ENCODE measurements around the gene EIPR1.
A peak's percentile ranks its signal among the peaks of the same experiment; 100 is the strongest.

EIPR1 gene

GRCh38 chr2:3354986-3355385, 22.6 kb downstream of the EIPR1 start:
- Histone ChIP-seq H3K27me3 (ENCODE audit: control insufficient read depth, insufficient read depth, low read length) (no peaks in the 10 kb centered on the region), H3K36me3 (ENCODE audit: insufficient read depth, low read length) (peaks cover 14% of the 10 kb centered on the region), H3K4me2 (ENCODE audit: low read length) (no peak overlapping the region), H3K9me3 (replicated peaks; ENCODE audit: low read length) (no peaks in the 10 kb centered on the region), H3K4me3 (ENCODE audit: low read length) (no peak overlapping the region), H3K4me1 (ENCODE audit: control insufficient read depth, insufficient read depth, low read length) (no peaks in the 10 kb centered on the region), H3K9ac (ENCODE audit: low read depth, low read length) (no peak overlapping the region)

DNA sequence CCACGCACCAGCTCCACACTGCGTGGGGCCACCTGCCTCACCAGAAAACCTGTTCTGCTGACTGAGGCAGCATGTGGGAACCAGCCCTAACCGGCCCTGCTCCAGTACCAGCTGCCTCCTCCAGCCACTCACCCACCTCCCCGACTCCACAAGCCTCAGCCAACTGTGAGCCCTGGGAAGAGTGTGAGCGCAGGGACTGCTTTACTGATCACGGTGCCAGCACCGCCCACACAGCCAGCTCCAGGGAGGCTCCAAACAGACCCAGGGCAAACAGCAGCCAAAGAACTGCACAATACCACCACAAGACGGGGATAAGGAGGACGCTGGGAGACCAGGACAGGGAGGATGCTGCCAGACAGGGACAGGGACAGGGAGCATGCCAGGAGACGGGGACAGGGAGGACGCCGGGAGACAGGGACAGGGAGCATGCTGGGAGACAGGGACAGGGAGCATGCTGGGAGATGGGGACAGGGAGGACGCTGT, 28.4 kb downstream of the EIPR1 start:
- Histone ChIP-seq H3K27me3 (ENCODE audit: control insufficient read depth, insufficient read depth, low read length) (no peaks in the 10 kb centered on the region), H3K4me1 (ENCODE audit: control insufficient read depth, insufficient read depth, low read length) (peaks cover 7% of the 10 kb centered on the region), H3K4me2 (ENCODE audit: low read length) (peak overlapping the region; percentile 72), H3K4me3 (ENCODE audit: low read length) (peak overlapping the region; percentile 53), H3K36me3 (ENCODE audit: insufficient read depth, low read length) (peaks cover 12% of the 10 kb centered on the region), H3K9me3 (replicated peaks; ENCODE audit: low read length) (no peaks in the 10 kb centered on the region), H3K9ac (ENCODE audit: low read depth, low read length) (peak overlapping the region; percentile 25)

- H3K36me3 ChIP-seq (ENCODE audit: insufficient read depth, low read length) = peaks cover 8% of the 10 kb centered on the region
- no peaks in the 10 kb centered on the region for H3K9me3 ChIP-seq (replicated peaks; ENCODE audit: low read length)
- no peak overlapping the region for H3K4me3 ChIP-seq (ENCODE audit: low read length)
- peak overlapping the region; percentile 72 for H3K4me2 ChIP-seq (ENCODE audit: low read length)
- peaks cover 7% of the 10 kb centered on the region for H3K4me1 ChIP-seq (ENCODE audit: control insufficient read depth, insufficient read depth, low read length)
- peak overlapping the region; percentile 25 for H3K9ac ChIP-seq (ENCODE audit: low read depth, low read length)
- no peaks in the 10 kb centered on the region for H3K27me3 ChIP-seq (ENCODE audit: control insufficient read depth, insufficient read depth, low read length)
These were observed 28.9 kb downstream of the EIPR1 start for GRCh38 chr2:3348767-3349166.

- Histone ChIP-seq H3K4me3 (ENCODE audit: low read length) (no peak overlapping the region), H3K9ac (ENCODE audit: low read depth, low read length) (no peak overlapping the region), H3K4me1 (ENCODE audit: control insufficient read depth, insufficient read depth, low read length) (peaks cover 7% of the 10 kb centered on the region), H3K9me3 (replicated peaks; ENCODE audit: low read length) (no peaks in the 10 kb centered on the region), H3K27me3 (ENCODE audit: control insufficient read depth, insufficient read depth, low read length) (no peaks in the 10 kb centered on the region), H3K4me2 (ENCODE audit: low read length) (no peak overlapping the region), H3K36me3 (ENCODE audit: insufficient read depth, low read length) (no peaks in the 10 kb centered on the region)
These were observed 32.0 kb downstream of the EIPR1 start for GRCh38 chr2:3345621-3346020.

DNA sequence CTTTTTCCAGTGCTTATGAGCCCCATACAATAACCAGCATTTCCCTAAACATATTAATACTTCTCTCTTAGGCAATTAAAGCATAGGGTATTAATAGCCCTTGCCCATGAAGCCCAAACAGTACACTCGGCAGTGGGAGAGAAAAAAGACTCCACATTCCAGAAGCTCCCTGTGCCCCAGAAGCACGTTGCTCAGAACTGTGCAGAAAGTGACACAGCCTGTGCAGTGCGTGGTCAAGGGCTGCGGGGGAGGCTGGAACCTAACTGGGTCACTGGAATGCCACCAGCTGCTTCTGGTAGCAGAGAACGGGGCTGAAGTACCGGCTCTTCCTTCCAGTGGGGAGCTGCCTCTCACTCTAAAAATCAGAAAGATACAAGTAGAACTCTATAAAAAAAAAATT, 32.7 kb downstream of the EIPR1 start:
- Histone ChIP-seq H3K36me3 (ENCODE audit: insufficient read depth, low read length) (no peaks in the 10 kb centered on the region), H3K4me2 (ENCODE audit: low read length) (no peak overlapping the region), H3K4me1 (ENCODE audit: control insufficient read depth, insufficient read depth, low read length) (peaks cover 7% of the 10 kb centered on the region)

GRCh38 chr2:3343012-3343411, 34.6 kb downstream of the EIPR1 start:
- no peaks in the 10 kb centered on the region for H3K36me3 ChIP-seq (ENCODE audit: insufficient read depth, low read length)
- no peaks in the 10 kb centered on the region for H3K4me1 ChIP-seq (ENCODE audit: control insufficient read depth, insufficient read depth, low read length)
- H3K4me2 ChIP-seq (ENCODE audit: low read length) = no peak overlapping the region
- no peak overlapping the region for H3K9ac ChIP-seq (ENCODE audit: low read depth, low read length)
- no peaks in the 10 kb centered on the region for H3K27me3 ChIP-seq (ENCODE audit: control insufficient read depth, insufficient read depth, low read length)
- no peak overlapping the region for H3K4me3 ChIP-seq (ENCODE audit: low read length)
- no peaks in the 10 kb centered on the region for H3K9me3 ChIP-seq (replicated peaks; ENCODE audit: low read length)

More for the DNA sequence above, 32.7 kb downstream of the EIPR1 start:
- Histone ChIP-seq H3K27me3 (ENCODE audit: control insufficient read depth, insufficient read depth, low read length) (no peaks in the 10 kb centered on the region), H3K4me3 (ENCODE audit: low read length) (no peak overlapping the region), H3K9ac (ENCODE audit: low read depth, low read length) (no peak overlapping the region), H3K9me3 (replicated peaks; ENCODE audit: low read length) (no peaks in the 10 kb centered on the region)

DNA sequence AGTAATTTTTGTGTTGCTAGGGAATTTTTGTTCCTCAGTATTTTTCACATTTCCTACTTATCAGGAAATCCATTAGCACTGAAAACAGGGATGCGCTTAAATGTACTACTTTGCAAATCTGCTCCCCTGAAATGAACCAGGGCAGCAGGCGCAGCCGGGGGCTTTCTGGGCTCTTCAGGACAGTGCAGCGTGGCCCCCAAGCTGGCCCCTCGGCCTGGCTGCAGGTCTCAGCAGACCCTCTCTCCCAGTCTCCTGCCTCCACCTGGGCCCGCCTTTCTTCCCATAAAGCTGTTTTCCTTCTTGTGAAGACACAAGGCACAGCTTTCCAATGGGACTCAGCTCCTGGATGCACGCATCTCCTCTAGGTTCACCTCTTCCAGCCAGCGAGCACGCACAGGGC, 35.3 kb downstream of the EIPR1 start:
- no peaks in the 10 kb centered on the region for H3K4me1 ChIP-seq (ENCODE audit: control insufficient read depth, insufficient read depth, low read length)
- no peaks in the 10 kb centered on the region for H3K9me3 ChIP-seq (replicated peaks; ENCODE audit: low read length)
- no peaks in the 10 kb centered on the region for H3K27me3 ChIP-seq (ENCODE audit: control insufficient read depth, insufficient read depth, low read length)
- H3K9ac ChIP-seq (ENCODE audit: low read depth, low read length) = no peak overlapping the region
- no peak overlapping the region for H3K4me2 ChIP-seq (ENCODE audit: low read length)
- H3K4me3 ChIP-seq (ENCODE audit: low read length) = no peak overlapping the region
- peaks cover 5% of the 10 kb centered on the region for H3K36me3 ChIP-seq (ENCODE audit: insufficient read depth, low read length)

GRCh38 chr2:3341336-3341735, 36.3 kb downstream of the EIPR1 start:
- Histone ChIP-seq H3K4me3 (ENCODE audit: low read length) (no peak overlapping the region), H3K9ac (ENCODE audit: low read depth, low read length) (no peak overlapping the region), H3K36me3 (ENCODE audit: insufficient read depth, low read length) (peaks cover 6% of the 10 kb centered on the region), H3K27me3 (ENCODE audit: control insufficient read depth, insufficient read depth, low read length) (no peaks in the 10 kb centered on the region), H3K4me2 (ENCODE audit: low read length) (no peak overlapping the region), H3K9me3 (replicated peaks; ENCODE audit: low read length) (no peaks in the 10 kb centered on the region), H3K4me1 (ENCODE audit: control insufficient read depth, insufficient read depth, low read length) (no peaks in the 10 kb centered on the region)

- Histone ChIP-seq H3K4me3 (ENCODE audit: low read length) (no peak overlapping the region), H3K4me2 (ENCODE audit: low read length) (no peak overlapping the region)
These were observed 37.5 kb downstream of the EIPR1 start for GRCh38 chr2:3340144-3340543.

GRCh38 chr2:3338340-3338739, 39.3 kb downstream of the EIPR1 start:
- peaks cover 15% of the 10 kb centered on the region for H3K36me3 ChIP-seq (ENCODE audit: insufficient read depth, low read length)
- no peaks in the 10 kb centered on the region for H3K27me3 ChIP-seq (ENCODE audit: control insufficient read depth, insufficient read depth, low read length)
- no peaks in the 10 kb centered on the region for H3K9me3 ChIP-seq (replicated peaks; ENCODE audit: low read length)
- no peaks in the 10 kb centered on the region for H3K4me1 ChIP-seq (ENCODE audit: control insufficient read depth, insufficient read depth, low read length)
- H3K4me3 ChIP-seq (ENCODE audit: low read length) = no peak overlapping the region
- no peak overlapping the region for H3K4me2 ChIP-seq (ENCODE audit: low read length)
- H3K9ac ChIP-seq (ENCODE audit: low read depth, low read length) = no peak overlapping the region

More at GRCh38 chr2:3340144-3340543, 37.5 kb downstream of the EIPR1 start:
- no peaks in the 10 kb centered on the region for H3K9me3 ChIP-seq (replicated peaks; ENCODE audit: low read length)
- peaks cover 7% of the 10 kb centered on the region for H3K36me3 ChIP-seq (ENCODE audit: insufficient read depth, low read length)
- H3K9ac ChIP-seq (ENCODE audit: low read depth, low read length) = no peak overlapping the region
- no peaks in the 10 kb centered on the region for H3K4me1 ChIP-seq (ENCODE audit: control insufficient read depth, insufficient read depth, low read length)
- no peaks in the 10 kb centered on the region for H3K27me3 ChIP-seq (ENCODE audit: control insufficient read depth, insufficient read depth, low read length)

GRCh38 chr2:3336844-3337243, 40.8 kb downstream of the EIPR1 start:
- peaks cover 15% of the 10 kb centered on the region for H3K36me3 ChIP-seq (ENCODE audit: insufficient read depth, low read length)
- H3K4me2 ChIP-seq (ENCODE audit: low read length) = no peak overlapping the region
- no peaks in the 10 kb centered on the region for H3K4me1 ChIP-seq (ENCODE audit: control insufficient read depth, insufficient read depth, low read length)
- H3K9ac ChIP-seq (ENCODE audit: low read depth, low read length) = no peak overlapping the region
- H3K9me3 ChIP-seq (replicated peaks; ENCODE audit: low read length) = no peaks in the 10 kb centered on the region
- H3K4me3 ChIP-seq (ENCODE audit: low read length) = no peak overlapping the region
- no peaks in the 10 kb centered on the region for H3K27me3 ChIP-seq (ENCODE audit: control insufficient read depth, insufficient read depth, low read length)

- no peak overlapping the region for H3K4me2 ChIP-seq (ENCODE audit: low read length)
- peaks cover 26% of the 10 kb centered on the region for H3K36me3 ChIP-seq (ENCODE audit: insufficient read depth, low read length)
These were observed 42.9 kb downstream of the EIPR1 start for GRCh38 chr2:3334392-3335345.

More at GRCh38 chr2:3334392-3335345, 42.9 kb downstream of the EIPR1 start:
- H3K9ac ChIP-seq (ENCODE audit: low read depth, low read length) = no peak overlapping the region
- no peaks in the 10 kb centered on the region for H3K27me3 ChIP-seq (ENCODE audit: control insufficient read depth, insufficient read depth, low read length)
- H3K4me1 ChIP-seq (ENCODE audit: control insufficient read depth, insufficient read depth, low read length) = no peaks in the 10 kb centered on the region
- no peak overlapping the region for H3K4me3 ChIP-seq (ENCODE audit: low read length)
- H3K9me3 ChIP-seq (replicated peaks; ENCODE audit: low read length) = no peaks in the 10 kb centered on the region
